ENCODE measurements around the gene CCDC40. TPM values are rescaled to one million over a fixed set of nuclear protein-coding genes. Genes with fewer than 3 reads are reported as not detected.
A peak's percentile ranks its signal among the peaks of the same experiment; 100 is the strongest.

CCDC40 gene
- total RNA-seq, 2 experiments from 2014 or later: 0.64 to 0.77 TPM

- POLR2A ChIA-PET: interaction anchor here (1.0 kb wide), 1 partner anchor 158 kb away, joined by 3 read pairs; no protein-coding TSS in a partner anchor
- intact Hi-C loops (cut with DNase I, micrococcal nuclease): loop anchor here (5.0 to 10.0 kb wide), 3 partner anchors 43 to 920 kb away; partner anchors contain the start of genes CCDC40 (in 1 of the 2), ENGASE (in 1 of the 2) and TBC1D16 (in 1 of the 2)
- H3K36me3 Mint-ChIP-seq (ENCODE audit: low read depth): no peaks in the 10 kb centered on the region
- no peaks in the 10 kb centered on the region for H3K9me3 Mint-ChIP-seq
- Histone ChIP-seq H3K27ac (ENCODE audit: low read depth in 1 of 2, low read length in 2 of 2) (no peak overlapping the region), H3K4me1 (ENCODE audit: insufficient read depth, low read length) (peaks cover 64% of the 10 kb centered on the region), H3K9me3 (ENCODE audit: control insufficient read depth in 1 of 2, insufficient read depth in 1 of 2, low read length in 2 of 2) (no peaks in the 10 kb centered on the region), H3K36me3 (ENCODE audit: insufficient read depth, low read length) (no peaks in the 10 kb centered on the region), H3K27me3 (ENCODE audit: control insufficient read depth in 1 of 2, insufficient read depth in 2 of 2, low read length in 2 of 2) (no peaks in the 10 kb centered on the region), H3K4me3 (ENCODE audit: low read length) (no peak overlapping the region)
- DNase-seq (no peak), ATAC-seq (ENCODE audit: poor library complexity) (no peak)
- peak overlapping the region; percentile 20 for H3K4me3 Mint-ChIP-seq
- CTCF ChIA-PET: interaction anchor here (0.6 to 2.2 kb wide), 4 partner anchors 14 to 253 kb away, joined by 3 to 6 read pairs (median 4); partner anchors contain the start of gene CBX4
- TF ChIP-seq CTCF (IDR thresholded peaks at IDR 0.05): no peak
- H3K4me1 Mint-ChIP-seq (ENCODE audit: low read depth): peaks cover 57% of the 10 kb centered on the region
- H3K27me3 Mint-ChIP-seq: no peaks in the 10 kb centered on the region
- H3K27ac Mint-ChIP-seq: no peak overlapping the region
Observed at GRCh38 chr17:79994602-79995001, 41.8 kb upstream of the CCDC40 start.

- no peak overlapping the region for H3K4me3 Mint-ChIP-seq
- peak overlapping the region in 1 of 2 donors; percentile 55 for H3K27ac ChIP-seq (ENCODE audit: low read depth in 1 of 2, low read length in 2 of 2)
- H3K36me3 ChIP-seq (ENCODE audit: insufficient read depth, low read length): no peaks in the 10 kb centered on the region
- H3K9me3 ChIP-seq (ENCODE audit: control insufficient read depth in 1 of 2, insufficient read depth in 1 of 2, low read length in 2 of 2): peaks cover 0 to 2% of the 10 kb centered on the region in 2 experiments
- H3K4me1 ChIP-seq (ENCODE audit: insufficient read depth, low read length): peaks cover 67% of the 10 kb centered on the region
- intact Hi-C loops (cut with DNase I, micrococcal nuclease): loop anchor here (2.0 to 10.0 kb wide), 3 partner anchors 42 to 921 kb away; partner anchors contain the start of genes CCDC40 (in 1 of the 2), ENGASE (in 1 of the 2) and TBC1D16 (in 1 of the 2)
- H3K4me3 ChIP-seq (ENCODE audit: low read length): no peak overlapping the region
- ChIA-PET CTCF (no interaction called here), POLR2A (no interaction called here)
- H3K4me1 Mint-ChIP-seq (ENCODE audit: low read depth): peaks cover 57% of the 10 kb centered on the region
- ATAC-seq (ENCODE audit: poor library complexity): no peak
- H3K27ac Mint-ChIP-seq: peak overlapping the region; percentile 87
- no peak for DNase-seq
- H3K36me3 Mint-ChIP-seq (ENCODE audit: low read depth): no peaks in the 10 kb centered on the region
- TF ChIP-seq CTCF (IDR thresholded peaks at IDR 0.05): no peak
- no peaks in the 10 kb centered on the region for H3K9me3 Mint-ChIP-seq
- no peaks in the 10 kb centered on the region for H3K27me3 ChIP-seq (ENCODE audit: control insufficient read depth in 1 of 2, insufficient read depth in 2 of 2, low read length in 2 of 2)
- no peaks in the 10 kb centered on the region for H3K27me3 Mint-ChIP-seq
Observed at GRCh38 chr17:79995696-79996095, 40.7 kb upstream of the CCDC40 start.

GRCh38 chr17:79996291-79996690 lies 40.2 kb upstream of the CCDC40 start:
- peak overlapping the region; percentile 87 for H3K27ac Mint-ChIP-seq
- H3K27ac ChIP-seq (ENCODE audit: low read depth in 1 of 2, low read length in 2 of 2): peak overlapping the region; percentile 55 to 93
- H3K36me3 Mint-ChIP-seq (ENCODE audit: low read depth): no peaks in the 10 kb centered on the region
- peaks cover 57% of the 10 kb centered on the region for H3K4me1 Mint-ChIP-seq (ENCODE audit: low read depth)
- H3K9me3 ChIP-seq (ENCODE audit: control insufficient read depth in 1 of 2, insufficient read depth in 1 of 2, low read length in 2 of 2): peaks cover 0 to 5% of the 10 kb centered on the region in 2 experiments
- H3K27me3 ChIP-seq (ENCODE audit: control insufficient read depth in 1 of 2, insufficient read depth in 2 of 2, low read length in 2 of 2): no peaks in the 10 kb centered on the region
- no peak overlapping the region for H3K4me3 ChIP-seq (ENCODE audit: low read length)
- no peak for ATAC-seq (ENCODE audit: poor library complexity)
- intact Hi-C loops (cut with DNase I, micrococcal nuclease): loop anchor here (2.0 to 10.0 kb wide), 3 partner anchors 41 to 921 kb away; partner anchors contain the start of genes CCDC40 (in 1 of the 2), ENGASE (in 1 of the 2) and TBC1D16 (in 1 of the 2)
- TF ChIP-seq CTCF (IDR thresholded peaks at IDR 0.05): no peak
- ChIA-PET CTCF (interaction anchor here (1.0 to 1.8 kb wide), 3 partner anchors 10 to 250 kb away, joined by 5 to 7 read pairs (median 5); no protein-coding TSS in a partner anchor), POLR2A (interaction anchor here (0.6 to 2.3 kb wide), 10 partner anchors 11 to 1023 kb away, joined by 3 to 12 read pairs (median 4); partner anchors contain the start of genes CBX4, CBX8 and GAA)
- DNase-seq: peak in 1 of 14 experiments; percentile 55
- H3K4me1 ChIP-seq (ENCODE audit: insufficient read depth, low read length): peaks cover 64% of the 10 kb centered on the region
- H3K36me3 ChIP-seq (ENCODE audit: insufficient read depth, low read length): no peaks in the 10 kb centered on the region
- peak overlapping the region; percentile 45 for H3K4me3 Mint-ChIP-seq
- no peaks in the 10 kb centered on the region for H3K9me3 Mint-ChIP-seq
- H3K27me3 Mint-ChIP-seq: no peaks in the 10 kb centered on the region

Measured in CD4-positive, alpha-beta T cell (primary cell).